IgD-negative memory B cell (primary cell): ENCODE results near the gene BRINP3. TPM values are rescaled to one million over a fixed set of nuclear protein-coding genes. Genes with fewer than 3 reads are reported as not detected.

Experiments
- H3K27ac Mint-ChIP-seq, 3 donors: one replicate each; pipeline ENCODE4 v1.8.0; 2020 to 2022; ENCODE audit warnings: mild to moderate bottlenecking in 3 of 3, mixed read lengths in 3 of 3, moderate library complexity in 1 of 3
- H3K27me3 Mint-ChIP-seq: one replicate; pipeline ENCODE4 v1.8.0; 2021; ENCODE audit warnings: mixed read lengths
- H3K36me3 Mint-ChIP-seq: one replicate; pipeline ENCODE4 v1.8.0; 2020; ENCODE audit warnings: mild to moderate bottlenecking, mixed read lengths
- H3K4me1 Mint-ChIP-seq, 3 donors: one replicate each; pipeline ENCODE4 v1.8.0; 2020 to 2022; ENCODE audit warnings: mixed read lengths in 3 of 3, mild to moderate bottlenecking in 1 of 3
- H3K4me3 Mint-ChIP-seq, 4 donors: one replicate each; pipeline ENCODE4 v1.8.0; 2020 to 2022; ENCODE audit warnings: mild to moderate bottlenecking in 4 of 4, mixed read lengths in 4 of 4, moderate library complexity in 3 of 4
- H3K9me3 Mint-ChIP-seq, 3 donors: one replicate each; pipeline ENCODE4 v1.8.0; 2020 to 2021; ENCODE audit warnings: mixed read lengths in 3 of 3, mild to moderate bottlenecking in 1 of 3
- polyA plus RNA-seq: library from polyadenylated mRNA; unstranded; fragments of 300-500 nt; fragmentation: Illumina TruSeq; gene quantifications from one replicate; pipeline ENCODE4 v1.2.3, GENCODE V29; 2021

Gene BRINP3
- polyA plus RNA-seq, 1 donor from 2014 or later = not detected

DNA sequence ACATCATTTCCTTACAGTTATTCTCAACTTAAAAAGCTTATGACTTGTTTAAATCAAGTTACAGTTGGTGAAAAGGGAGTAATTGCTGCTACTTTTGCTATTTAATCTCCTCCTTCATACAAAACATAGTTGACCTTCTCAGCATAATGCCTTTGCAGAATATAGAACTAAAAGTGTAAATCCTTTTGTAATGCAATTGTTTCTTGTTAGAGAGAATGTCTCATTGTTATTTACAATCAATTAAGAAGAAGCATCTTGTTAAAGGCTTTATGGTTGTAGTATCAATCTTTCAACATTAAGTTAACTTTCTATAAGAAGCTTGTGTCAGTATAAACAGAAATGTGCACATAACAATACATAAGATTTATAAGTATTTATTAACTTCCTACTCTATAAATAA lies 360.7 kb downstream of the BRINP3 start:
- Mint-ChIP-seq H3K4me1 (no peaks in the 10 kb centered on the region), H3K27ac (no peak overlapping the region), H3K4me3 (no peak overlapping the region), H3K9me3 (peaks cover 2 to 3% (median 3%) of the 10 kb centered on the region in 3 donors), H3K27me3 (no peaks in the 10 kb centered on the region), H3K36me3 (no peaks in the 10 kb centered on the region)

- peaks cover 0 to 3% (median 2%) of the 10 kb centered on the region in 3 donors for H3K9me3 Mint-ChIP-seq
- H3K4me1 Mint-ChIP-seq = no peaks in the 10 kb centered on the region
- H3K36me3 Mint-ChIP-seq = no peaks in the 10 kb centered on the region
- H3K4me3 Mint-ChIP-seq = no peak overlapping the region
- no peaks in the 10 kb centered on the region for H3K27me3 Mint-ChIP-seq
- no peak overlapping the region for H3K27ac Mint-ChIP-seq
Observed at GRCh38 chr1:190104961-190105360, 372.7 kb downstream of the BRINP3 start.

- no peak overlapping the region for H3K27ac Mint-ChIP-seq
- H3K4me3 Mint-ChIP-seq = no peak overlapping the region
- no peaks in the 10 kb centered on the region for H3K27me3 Mint-ChIP-seq
- H3K9me3 Mint-ChIP-seq = peaks cover 0 to 8% (median 2%) of the 10 kb centered on the region in 3 donors
- H3K4me1 Mint-ChIP-seq = no peaks in the 10 kb centered on the region
- H3K36me3 Mint-ChIP-seq = no peaks in the 10 kb centered on the region
Observed at GRCh38 chr1:190102757-190103326, 374.8 kb downstream of the BRINP3 start.

DNA sequence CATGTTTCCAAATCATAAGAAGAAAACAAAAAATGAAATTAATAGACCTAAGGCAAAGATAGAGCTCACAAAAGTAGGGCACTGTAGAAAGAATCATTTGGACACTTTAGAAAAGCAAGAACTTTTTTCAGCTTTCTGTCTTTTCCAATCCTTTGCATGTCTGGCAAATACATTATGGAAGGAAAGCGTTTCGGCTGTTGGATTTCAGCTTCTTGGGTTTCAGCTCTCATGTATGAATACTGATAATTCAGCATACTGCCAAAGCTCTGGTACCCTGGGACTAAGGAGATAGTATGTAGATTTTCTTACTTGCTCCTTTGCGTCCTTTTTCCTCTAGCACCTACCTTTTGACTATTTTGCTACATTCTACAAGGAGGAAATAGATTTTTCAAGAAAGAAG lies 375.9 kb downstream of the BRINP3 start:
- Mint-ChIP-seq H3K4me1 (no peaks in the 10 kb centered on the region), H3K27me3 (no peaks in the 10 kb centered on the region), H3K27ac (no peak overlapping the region), H3K36me3 (no peaks in the 10 kb centered on the region), H3K9me3 (peaks cover 0 to 8% (median 2%) of the 10 kb centered on the region in 3 donors), H3K4me3 (no peak overlapping the region)

GRCh38 chr1:190098756-190099155 lies 378.9 kb downstream of the BRINP3 start:
- no peaks in the 10 kb centered on the region for H3K27me3 Mint-ChIP-seq
- no peak overlapping the region for H3K27ac Mint-ChIP-seq
- H3K4me1 Mint-ChIP-seq = no peaks in the 10 kb centered on the region
- H3K36me3 Mint-ChIP-seq = no peaks in the 10 kb centered on the region
- H3K4me3 Mint-ChIP-seq = no peak overlapping the region
- H3K9me3 Mint-ChIP-seq = peaks cover 0 to 8% (median 2%) of the 10 kb centered on the region in 3 donors

- H3K27me3 Mint-ChIP-seq = no peaks in the 10 kb centered on the region
- no peaks in the 10 kb centered on the region for H3K36me3 Mint-ChIP-seq
- H3K27ac Mint-ChIP-seq = no peak overlapping the region
- peaks cover 0 to 8% (median 2%) of the 10 kb centered on the region in 3 donors for H3K9me3 Mint-ChIP-seq
- H3K4me3 Mint-ChIP-seq = no peak overlapping the region
- H3K4me1 Mint-ChIP-seq = no peaks in the 10 kb centered on the region
Observed at GRCh38 chr1:190098107-190098506, 379.6 kb downstream of the BRINP3 start.

GRCh38 chr1:190095596-190095995 lies 382.1 kb downstream of the BRINP3 start:
- Mint-ChIP-seq H3K27ac (no peak overlapping the region), H3K36me3 (no peaks in the 10 kb centered on the region), H3K9me3 (peaks cover 0 to 8% (median 0%) of the 10 kb centered on the region in 3 donors), H3K4me3 (no peak overlapping the region), H3K27me3 (no peaks in the 10 kb centered on the region), H3K4me1 (no peaks in the 10 kb centered on the region)

- H3K4me1 Mint-ChIP-seq = no peaks in the 10 kb centered on the region
- H3K36me3 Mint-ChIP-seq = peaks cover 1% of the 10 kb centered on the region
- H3K4me3 Mint-ChIP-seq = no peak overlapping the region
- no peak overlapping the region for H3K27ac Mint-ChIP-seq
- no peaks in the 10 kb centered on the region for H3K27me3 Mint-ChIP-seq
- peaks cover 0 to 2% (median 0%) of the 10 kb centered on the region in 3 donors for H3K9me3 Mint-ChIP-seq
Observed at GRCh38 chr1:190084552-190084951, 393.1 kb downstream of the BRINP3 start.

GRCh38 chr1:190068304-190068703 lies 409.4 kb downstream of the BRINP3 start:
- Mint-ChIP-seq H3K9me3 (peaks cover 1 to 9% (median 3%) of the 10 kb centered on the region in 3 donors), H3K27ac (no peak overlapping the region), H3K4me1 (no peaks in the 10 kb centered on the region), H3K4me3 (no peak overlapping the region), H3K27me3 (no peaks in the 10 kb centered on the region), H3K36me3 (no peaks in the 10 kb centered on the region)

GRCh38 chr1:190067592-190067991 lies 410.1 kb downstream of the BRINP3 start:
- no peak overlapping the region for H3K4me3 Mint-ChIP-seq
- H3K27ac Mint-ChIP-seq = no peak overlapping the region
- H3K9me3 Mint-ChIP-seq = peaks cover 1 to 9% (median 3%) of the 10 kb centered on the region in 3 donors
- no peaks in the 10 kb centered on the region for H3K36me3 Mint-ChIP-seq
- H3K27me3 Mint-ChIP-seq = no peaks in the 10 kb centered on the region
- H3K4me1 Mint-ChIP-seq = no peaks in the 10 kb centered on the region

DNA sequence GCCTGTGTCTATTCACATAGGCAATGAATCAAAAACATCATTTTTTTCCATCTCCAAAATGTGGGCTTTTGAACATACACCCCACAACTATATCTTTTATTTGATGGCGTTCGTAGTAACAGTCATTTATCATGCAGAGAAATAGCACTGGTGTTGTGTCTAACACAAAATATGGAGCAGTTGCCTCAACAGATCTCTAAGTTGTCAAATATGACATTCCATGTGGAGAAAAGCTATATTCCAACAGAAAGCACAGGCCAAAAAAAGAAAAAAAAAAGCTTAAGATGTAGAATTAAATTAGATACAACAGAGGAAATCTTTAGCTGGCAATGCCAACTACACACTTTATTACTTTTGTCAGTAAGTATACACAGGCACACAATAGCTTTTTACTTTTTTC lies 411.7 kb downstream of the BRINP3 start:
- H3K4me1 Mint-ChIP-seq = no peaks in the 10 kb centered on the region
- H3K4me3 Mint-ChIP-seq = no peak overlapping the region
- H3K36me3 Mint-ChIP-seq = no peaks in the 10 kb centered on the region
- no peak overlapping the region for H3K27ac Mint-ChIP-seq
- no peaks in the 10 kb centered on the region for H3K27me3 Mint-ChIP-seq
- H3K9me3 Mint-ChIP-seq = peaks cover 1 to 10% (median 3%) of the 10 kb centered on the region in 3 donors

- Mint-ChIP-seq H3K27ac (no peak overlapping the region), H3K36me3 (no peaks in the 10 kb centered on the region), H3K4me1 (no peaks in the 10 kb centered on the region), H3K9me3 (peaks cover 0 to 3% (median 0%) of the 10 kb centered on the region in 3 donors), H3K27me3 (no peaks in the 10 kb centered on the region), H3K4me3 (no peak overlapping the region)
Observed at GRCh38 chr1:190049314-190049713, 428.4 kb downstream of the BRINP3 start.
